ENCODE results near the gene RNU2-63P. TPM values are rescaled to one million over a fixed set of nuclear protein-coding genes. Genes with fewer than 3 reads are reported as not detected.
"Not testable (repeated sequence)": the region's sequence is repeated elsewhere in the genome, so short reads cannot be mapped to it uniquely, and the experiment has no call there.

RNU2-63P gene
- polyA plus RNA-seq, 1 donor: not detected

- no peak for DNase-seq
Observed at GRCh38 chr2:88027697-88028389, 11.5 kb upstream of the RNU2-63P start.

DNA sequence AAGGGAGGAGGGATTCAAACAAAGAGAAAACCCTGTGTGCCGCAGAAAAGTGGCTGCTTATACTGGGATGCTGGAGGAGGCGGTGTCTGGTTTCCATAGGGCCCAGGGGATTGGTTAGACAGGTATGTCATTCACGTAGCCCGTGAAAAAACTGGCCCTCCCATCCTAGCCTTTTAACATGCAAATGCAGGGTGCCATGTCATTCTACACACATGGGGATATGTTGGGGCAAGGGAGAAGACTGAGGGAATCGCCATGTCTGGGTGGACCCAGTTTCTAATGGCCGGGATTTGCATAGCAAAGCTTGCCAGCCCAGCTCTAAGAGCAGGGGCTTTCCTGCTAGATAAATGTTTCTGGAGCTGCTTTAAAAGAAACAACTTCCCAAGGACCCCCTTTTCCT is 8.2 kb upstream of the RNU2-63P start:
- no peak for DNase-seq

DNA sequence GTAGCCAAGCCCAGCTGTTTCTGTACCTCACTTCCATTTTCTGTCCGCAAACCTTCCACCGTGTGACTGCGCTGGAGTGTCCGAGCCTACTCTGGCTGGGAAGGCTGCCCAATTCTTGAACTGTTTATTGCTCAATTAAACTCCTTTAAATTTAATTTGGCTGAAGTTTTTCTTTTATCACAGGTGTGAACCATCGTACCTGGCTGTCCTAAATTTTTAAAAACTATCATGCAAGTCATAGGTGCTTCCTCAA is 6.2 kb upstream of the RNU2-63P start:
- no peak for DNase-seq

GRCh38 chr2:88019985-88020384 is 3.6 kb upstream of the RNU2-63P start:
- DNase-seq: no peak

- no peak for DNase-seq
Observed at GRCh38 chr2:88018909-88019308, 2.6 kb upstream of the RNU2-63P start.

DNA sequence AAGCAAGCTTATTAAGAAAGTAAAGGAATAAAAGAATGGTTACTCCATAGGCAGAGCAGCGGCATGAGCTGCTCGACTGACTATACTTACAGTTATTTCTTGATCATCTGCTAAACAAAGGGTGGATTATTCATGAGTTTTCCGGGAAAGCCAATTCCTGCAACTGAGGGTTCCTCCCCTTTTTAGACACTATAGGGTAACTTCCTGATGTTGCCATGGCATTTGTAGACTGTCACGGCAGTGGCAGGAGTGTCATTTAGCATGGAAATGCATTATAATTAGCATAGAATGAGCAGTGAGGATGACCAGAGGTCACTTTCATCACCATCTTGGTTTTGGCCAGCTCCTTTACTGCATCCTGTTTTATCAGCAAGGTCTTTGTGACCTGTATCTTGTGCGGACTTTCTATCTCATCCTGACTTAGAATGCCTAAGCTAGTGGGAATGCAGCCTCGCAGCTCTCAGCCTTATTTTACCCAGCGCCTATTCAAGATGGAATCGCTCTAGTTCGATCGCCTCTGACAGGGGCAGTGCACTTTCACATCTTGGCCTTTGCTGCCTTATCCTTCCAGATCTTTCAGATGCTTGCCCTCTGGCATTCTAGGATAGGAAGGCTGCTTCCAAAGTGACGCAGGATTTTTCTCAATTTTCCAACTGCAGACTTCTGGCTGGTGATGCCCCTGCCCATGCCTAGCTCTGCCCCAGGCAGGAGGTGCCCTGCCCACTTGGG is 1.9 kb upstream of the RNU2-63P start:
- not testable (repeated sequence) for DNase-seq

GRCh38 chr2:88017780-88018038 is 1.4 kb upstream of the RNU2-63P start:
- not testable (repeated sequence) for DNase-seq

DNA sequence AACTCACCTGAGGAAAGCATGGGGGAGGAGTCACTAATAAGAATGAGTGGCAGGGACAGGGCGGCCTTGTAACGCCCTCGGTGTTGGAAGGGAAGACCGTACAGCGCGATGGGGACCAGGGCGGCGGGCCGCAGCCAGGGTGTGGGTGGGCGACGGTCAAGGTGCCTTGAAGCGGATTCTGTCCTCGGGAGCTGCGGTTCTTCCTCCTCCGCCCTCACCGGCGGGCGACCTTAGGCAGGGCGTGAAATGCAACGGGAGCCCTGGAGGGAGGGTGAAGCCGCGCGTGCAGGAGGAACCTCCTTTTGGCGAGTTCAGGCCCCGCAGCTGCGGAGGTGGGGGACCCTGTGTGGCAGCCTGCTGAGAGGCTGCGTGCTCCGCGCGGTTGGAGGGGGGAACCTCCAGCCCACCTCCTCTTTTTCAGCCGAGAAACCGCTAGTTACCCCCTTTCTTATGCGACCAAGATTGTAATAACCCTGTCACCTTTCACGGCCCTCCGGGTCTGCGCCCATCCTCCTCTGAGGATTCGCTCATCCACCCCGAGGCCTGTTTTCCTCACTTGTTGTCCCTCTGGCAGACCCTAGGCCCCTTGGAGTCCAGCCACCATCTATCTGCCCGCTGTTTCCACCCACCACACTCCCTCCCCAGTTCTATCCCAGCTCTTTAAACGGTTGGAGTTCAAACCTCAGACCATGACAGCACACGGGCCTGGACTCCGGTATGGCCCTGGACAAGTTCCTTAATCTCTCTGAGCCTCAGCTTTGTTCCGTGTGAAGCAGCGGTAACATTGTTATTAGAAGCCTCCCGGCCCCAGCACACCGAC is 823 bp upstream of the RNU2-63P start:
- no peak for DNase-seq

DNA sequence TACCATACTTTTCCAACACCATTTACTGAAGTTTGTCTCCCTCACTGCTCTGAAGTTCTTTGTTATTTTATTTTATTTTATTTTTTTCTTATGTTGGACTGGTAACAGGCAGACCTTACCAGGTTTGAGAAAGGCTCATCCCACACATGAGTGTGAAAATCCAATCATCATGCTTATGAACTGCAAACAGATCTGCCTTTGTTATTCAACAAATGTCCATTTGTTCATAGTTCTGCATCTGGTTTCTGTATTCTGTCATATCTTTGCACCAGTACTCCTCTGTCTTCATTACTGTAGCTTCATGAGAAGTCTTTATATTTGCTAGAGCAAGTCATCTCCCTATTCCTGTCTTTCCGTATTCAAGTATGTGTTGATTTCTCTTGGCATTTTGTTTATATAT is 5.3 kb downstream of the RNU2-63P start:
- DNase-seq: no peak

- DNase-seq: no peak
Observed at GRCh38 chr2:88010136-88010535, 6.2 kb downstream of the RNU2-63P start.

DNA sequence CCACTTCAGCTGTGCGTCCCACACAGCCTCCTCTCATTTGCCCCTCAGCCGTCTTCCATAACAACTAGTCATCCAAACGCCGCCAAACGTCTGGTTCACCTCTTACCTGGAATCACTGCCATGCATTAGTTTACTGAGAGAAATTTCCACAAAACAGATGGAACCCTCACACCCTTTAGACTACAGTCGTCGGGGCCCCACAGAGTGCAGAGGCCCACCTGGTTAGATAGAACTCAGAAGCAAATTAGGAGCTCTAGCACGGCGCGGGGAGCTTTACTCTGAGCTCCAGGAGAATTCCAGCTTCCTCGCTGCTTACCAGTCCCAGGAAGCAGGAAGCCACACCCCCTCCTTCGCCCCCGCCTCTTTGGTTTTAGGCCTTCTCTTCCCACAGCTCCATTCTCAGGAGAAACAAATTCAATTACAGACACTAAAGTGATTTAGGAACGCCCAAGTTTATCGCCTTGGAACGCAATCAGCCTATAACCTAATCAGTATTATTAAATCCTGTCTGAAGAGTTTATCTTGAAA is 9.4 kb downstream of the RNU2-63P start:
- no peak for DNase-seq

DNA sequence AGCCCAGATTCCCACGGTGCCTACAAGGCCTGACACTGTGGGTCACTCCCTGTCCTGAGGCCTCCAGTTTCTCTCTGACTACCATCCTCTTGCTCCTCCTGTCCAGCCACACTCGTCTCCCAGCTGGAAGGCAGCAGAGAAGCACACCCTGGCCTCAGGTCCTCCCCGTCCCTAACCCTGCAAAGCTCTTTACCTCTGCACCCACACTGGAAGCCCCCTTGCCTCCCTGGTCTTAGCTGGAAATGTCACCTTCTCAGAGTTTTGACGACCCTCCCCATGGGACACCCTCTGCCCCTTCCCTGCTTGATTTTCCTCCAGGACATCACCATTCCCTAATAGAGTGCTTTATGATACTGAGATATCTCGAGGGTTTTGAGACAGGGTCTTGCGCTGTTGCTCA is 10.6 kb downstream of the RNU2-63P start:
- DNase-seq: no peak

DNA sequence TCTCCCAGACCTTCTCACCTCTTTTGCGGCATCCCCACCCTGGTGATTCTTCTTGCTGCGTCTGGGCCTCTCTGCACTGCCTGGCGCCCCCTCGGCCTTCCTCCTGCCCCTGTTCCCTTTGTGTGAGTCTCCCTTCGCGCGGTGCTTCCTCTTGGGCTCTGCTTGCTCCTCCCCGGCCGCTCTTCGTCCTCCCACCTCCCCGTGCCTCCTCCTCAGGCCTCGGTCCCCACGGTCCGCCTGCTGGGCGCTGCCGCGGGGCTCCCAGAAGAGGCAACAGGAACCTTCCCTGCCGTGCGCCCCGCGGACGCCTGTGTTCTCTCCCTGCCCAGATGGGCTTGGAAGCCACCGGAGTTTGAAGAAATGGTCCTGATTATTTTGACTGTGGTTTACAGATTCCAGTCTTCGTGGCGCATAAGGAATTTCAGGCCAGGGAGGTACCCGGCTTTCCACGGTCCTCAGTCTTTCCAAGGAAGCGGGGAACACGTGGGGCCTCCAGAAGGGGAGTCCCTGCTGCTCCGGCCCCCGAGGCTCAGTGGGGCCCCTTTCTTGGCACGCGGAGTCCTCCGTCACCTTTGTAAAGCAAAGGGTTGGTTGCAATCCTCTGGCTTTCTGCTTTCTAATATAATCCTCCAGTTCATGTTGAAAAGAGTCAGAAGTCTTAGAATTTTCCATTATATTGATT is 13.1 kb downstream of the RNU2-63P start:
- DNase-seq: no peak

DNA sequence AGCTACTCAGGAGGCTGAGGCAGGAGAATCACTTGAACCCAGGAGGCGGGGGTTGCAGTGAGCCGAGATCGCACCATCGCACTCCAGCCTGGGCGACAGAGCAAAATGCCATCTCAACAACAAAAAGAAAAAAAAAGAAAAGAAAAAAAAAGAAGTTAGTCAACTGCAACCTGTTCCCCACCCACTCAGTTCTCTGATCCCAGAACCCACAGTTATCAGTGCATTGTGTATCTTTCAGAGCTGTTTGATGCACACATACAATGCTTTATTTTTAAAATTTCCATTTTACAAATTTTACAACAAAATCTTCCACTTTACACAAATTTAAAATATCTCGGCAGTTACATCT is 14.0 kb downstream of the RNU2-63P start:
- no peak for DNase-seq

DNA sequence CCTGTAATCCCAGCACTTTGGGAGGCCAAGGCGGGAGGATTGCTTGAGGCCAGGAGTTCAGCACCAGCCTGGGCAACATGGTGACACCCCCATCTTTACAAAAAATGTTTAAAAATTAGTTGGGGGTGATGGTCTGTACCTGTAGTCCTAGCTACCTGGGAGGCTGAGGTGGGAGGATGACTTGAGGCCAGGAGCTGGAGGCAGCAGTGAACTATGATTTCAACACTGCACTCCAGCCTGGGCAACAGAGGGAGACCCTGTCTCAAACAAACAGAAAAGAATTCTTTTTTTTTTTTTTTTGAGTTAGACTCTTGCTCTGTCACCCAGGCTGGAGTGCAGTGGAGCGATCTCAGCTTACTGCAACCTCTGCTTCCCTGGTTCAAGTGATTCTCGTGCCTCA is 15.9 kb downstream of the RNU2-63P start:
- not testable (repeated sequence) for DNase-seq

DNA sequence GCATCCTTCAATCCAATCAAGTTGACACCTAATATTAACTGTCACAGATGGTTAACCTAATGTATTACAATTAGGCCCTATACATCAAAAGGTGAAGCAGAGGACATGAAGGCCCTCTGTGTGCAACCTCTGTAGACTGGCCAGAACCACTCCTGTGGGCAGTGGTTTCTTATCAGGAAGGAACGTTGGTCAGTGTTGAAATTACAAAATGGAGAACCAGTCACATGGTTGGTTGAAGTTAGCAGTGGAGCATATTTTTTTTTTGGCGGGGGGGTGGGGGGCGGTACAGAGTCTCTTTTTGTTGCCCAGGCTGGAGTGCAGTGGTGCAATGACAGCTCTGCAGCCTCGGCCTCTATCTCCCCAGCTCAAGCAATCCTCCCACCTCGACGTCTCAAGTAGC is 19.8 kb downstream of the RNU2-63P start:
- DNase-seq: no peak

GRCh38 chr2:87995756-87996155 is 20.6 kb downstream of the RNU2-63P start:
- DNase-seq: no peak

GRCh38 chr2:87994304-87994850 is 22.0 kb downstream of the RNU2-63P start:
- not testable (repeated sequence) for DNase-seq

DNA sequence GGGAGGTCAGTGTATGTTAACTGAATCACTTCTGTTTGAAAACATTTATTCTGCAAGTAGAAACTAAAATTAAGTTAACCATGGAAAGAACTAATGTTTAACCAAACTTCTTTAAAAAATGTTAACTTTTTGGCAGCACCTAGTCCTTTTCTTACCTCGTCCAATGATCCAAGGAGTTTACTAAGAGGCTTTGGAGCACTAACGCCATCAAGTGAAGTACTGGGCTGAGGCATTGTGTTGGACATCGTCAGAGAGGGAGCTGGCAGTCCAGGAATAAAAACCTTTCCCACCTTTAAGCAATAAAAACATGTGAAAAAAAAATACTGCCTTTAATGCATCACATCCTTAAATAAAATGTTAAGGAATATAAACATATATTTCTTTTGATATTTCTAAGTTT is 23.8 kb downstream of the RNU2-63P start:
- not testable (repeated sequence) for DNase-seq

- not testable (repeated sequence) for DNase-seq
Observed at GRCh38 chr2:87987473-87987872, 28.9 kb downstream of the RNU2-63P start.

GRCh38 chr2:87985902-87986301 is 30.4 kb downstream of the RNU2-63P start:
- not testable (repeated sequence) for DNase-seq

DNA sequence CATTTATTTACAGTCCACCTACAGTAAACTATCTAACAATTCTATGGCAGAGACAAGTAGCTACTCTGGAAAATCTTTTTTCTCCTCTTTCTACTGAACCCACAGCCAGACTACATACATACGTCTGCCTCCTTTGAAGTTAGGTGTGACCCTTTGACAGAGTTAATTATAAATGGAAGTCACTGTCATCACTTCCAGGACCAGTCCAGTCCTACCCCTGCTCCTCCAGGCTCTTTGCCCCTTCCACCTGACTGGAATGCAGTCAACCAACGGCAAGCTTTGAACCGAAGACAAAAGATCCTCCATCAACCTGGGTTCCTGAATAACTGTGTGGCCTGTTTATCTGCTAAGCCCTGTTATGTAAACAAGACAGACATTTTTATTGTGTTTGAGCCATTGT is 35.2 kb downstream of the RNU2-63P start:
- DNase-seq: not testable (repeated sequence)

DNA sequence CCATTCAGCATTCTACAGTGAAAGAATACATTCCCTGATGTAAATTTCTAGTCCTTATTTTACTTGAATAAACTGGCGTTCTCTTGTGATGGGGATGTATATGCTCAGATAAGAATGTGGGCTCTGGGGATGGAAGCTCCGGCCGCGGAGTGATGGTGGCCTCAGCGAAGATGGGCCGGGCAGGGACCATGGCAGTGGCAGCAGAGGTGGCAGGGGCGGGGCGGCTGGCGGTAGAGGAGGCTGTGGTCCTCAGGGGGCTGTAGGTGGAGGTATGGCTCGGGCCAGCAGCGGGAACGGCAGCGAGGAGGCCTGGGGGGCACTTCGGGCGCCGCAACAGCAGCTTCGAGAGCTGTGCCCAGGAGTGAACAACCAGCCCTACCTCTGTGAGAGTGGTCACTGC is 44.0 kb downstream of the RNU2-63P start:
- not testable (repeated sequence) for DNase-seq
